IPS DF 4.7 (cell line): Measurements from ENCODE around the gene CYTH2.
"Not testable (repeated sequence)": the region's sequence is repeated elsewhere in the genome, so short reads cannot be mapped to it uniquely, and the experiment has no call there.

ENCODE experiments used
- DNase-seq: peaks from one replicate; pipeline ENCODE4 v3.0.0-alpha.2; 2013; ENCODE audit warnings: low spot score; ENCODE audit errors: extremely low read depth

Gene CYTH2

GRCh38 chr19:48477067-48477685 lies 8.0 kb downstream of the CYTH2 start:
- DNase-seq: no peak

GRCh38 chr19:48477698-48478338 lies 8.6 kb downstream of the CYTH2 start:
- DNase-seq: no peak

GRCh38 chr19:48478339-48479256 lies 9.4 kb downstream of the CYTH2 start:
- no peak for DNase-seq

- DNase-seq: no peak
Observed at GRCh38 chr19:48479686-48480085, 10.5 kb downstream of the CYTH2 start.

- DNase-seq: no peak
Observed at GRCh38 chr19:48480183-48480557, 11.0 kb downstream of the CYTH2 start.

GRCh38 chr19:48480558-48481500 lies 11.7 kb downstream of the CYTH2 start:
- DNase-seq: no peak

- no peak for DNase-seq
Observed at GRCh38 chr19:48481846-48482639, 12.9 kb downstream of the CYTH2 start.

GRCh38 chr19:48483301-48483700 lies 14.1 kb downstream of the CYTH2 start:
- no peak for DNase-seq

- no peak for DNase-seq
Observed at GRCh38 chr19:48484247-48484893, 15.2 kb downstream of the CYTH2 start.

- DNase-seq: no peak
Observed at GRCh38 chr19:48484931-48485612, 15.9 kb downstream of the CYTH2 start.

GRCh38 chr19:48486706-48487105 lies 17.5 kb downstream of the CYTH2 start:
- DNase-seq: not testable (repeated sequence)

- DNase-seq: no peak
Observed at GRCh38 chr19:48487544-48487943, 18.4 kb downstream of the CYTH2 start.

- no peak for DNase-seq
Observed at GRCh38 chr19:48487948-48488347, 18.8 kb downstream of the CYTH2 start.

- DNase-seq: not testable (repeated sequence)
Observed at GRCh38 chr19:48488478-48488877, 19.3 kb downstream of the CYTH2 start.

- no peak for DNase-seq
Observed at GRCh38 chr19:48489608-48490216, 20.5 kb downstream of the CYTH2 start.

GRCh38 chr19:48490981-48491792 lies 22.0 kb downstream of the CYTH2 start:
- no peak for DNase-seq

GRCh38 chr19:48491793-48492123 lies 22.6 kb downstream of the CYTH2 start:
- peak; percentile 75 for DNase-seq
